HG03196 (cell line): ENCODE measurements around the gene SLC5A2.
"Not testable (repeated sequence)": the region's sequence is repeated elsewhere in the genome, so short reads cannot be mapped to it uniquely, and the experiment has no call there.

ENCODE experiments used
- ATAC-seq: cut with Tn5 transposase; IDR thresholded peaks from one replicate; pipeline ENCODE4 v1.9.1; 2021; ENCODE audit not compliant: unreplicated experiment

SLC5A2 gene

DNA sequence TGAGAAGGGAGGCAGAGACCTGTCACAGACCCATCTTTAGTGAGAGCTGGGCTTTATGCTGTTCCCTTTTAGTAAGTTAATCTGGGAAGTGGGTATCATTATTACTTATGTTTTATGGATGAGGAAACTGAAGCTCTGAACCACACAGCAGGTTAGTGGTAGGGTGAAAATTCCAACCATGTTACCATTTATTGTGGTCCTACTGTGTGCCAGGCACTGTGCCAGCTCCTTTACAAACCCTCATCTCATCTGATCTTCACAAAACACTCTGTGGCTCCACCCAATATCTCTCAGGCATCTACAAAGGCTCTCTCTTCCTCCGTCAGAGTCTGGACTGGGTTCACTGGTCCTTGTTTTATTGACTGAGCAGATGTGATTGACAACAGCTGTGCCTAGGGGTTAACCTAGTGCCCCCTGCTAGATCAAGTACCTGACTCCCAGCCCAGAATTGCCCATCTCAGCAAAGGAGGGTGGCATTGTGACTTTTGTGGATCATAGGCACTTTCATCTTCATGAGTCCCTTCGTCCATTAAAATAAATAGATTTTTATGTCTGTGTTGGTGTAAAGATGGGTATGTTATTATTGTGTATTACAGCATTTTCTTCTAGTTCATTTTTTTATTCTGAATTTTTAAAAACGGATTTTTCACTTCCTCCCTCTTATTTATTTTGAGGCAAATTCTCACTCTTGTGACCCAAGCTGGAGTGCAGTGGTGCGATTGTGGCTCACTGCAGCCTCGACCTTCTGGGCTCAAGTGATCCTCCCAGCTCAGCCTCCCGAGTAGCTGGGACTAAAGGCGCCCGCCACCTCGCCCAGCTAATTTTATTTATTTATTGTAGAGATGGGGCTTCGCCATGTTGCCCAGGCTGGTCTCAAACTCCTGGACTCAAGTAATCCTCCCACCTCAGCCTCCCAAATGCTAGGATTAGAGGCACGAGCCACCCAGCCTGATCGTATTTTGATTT is 7.9 kb upstream of the SLC5A2 start:
- ATAC-seq: no peak

DNA sequence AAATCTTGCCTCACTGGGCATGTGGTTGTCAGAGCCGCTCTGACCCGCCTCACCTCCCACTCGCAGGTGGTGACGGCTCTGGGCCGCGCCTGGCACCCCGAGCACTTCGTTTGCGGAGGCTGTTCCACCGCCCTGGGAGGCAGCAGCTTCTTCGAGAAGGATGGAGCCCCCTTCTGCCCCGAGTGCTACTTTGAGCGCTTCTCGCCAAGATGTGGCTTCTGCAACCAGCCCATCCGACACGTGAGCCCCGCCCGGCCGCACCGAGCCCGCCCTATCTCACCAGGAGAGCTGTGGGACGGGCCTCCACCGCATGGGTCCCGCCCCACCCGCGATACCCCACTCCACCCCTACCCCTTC is 7.0 kb upstream of the SLC5A2 start:
- no peak for ATAC-seq

DNA sequence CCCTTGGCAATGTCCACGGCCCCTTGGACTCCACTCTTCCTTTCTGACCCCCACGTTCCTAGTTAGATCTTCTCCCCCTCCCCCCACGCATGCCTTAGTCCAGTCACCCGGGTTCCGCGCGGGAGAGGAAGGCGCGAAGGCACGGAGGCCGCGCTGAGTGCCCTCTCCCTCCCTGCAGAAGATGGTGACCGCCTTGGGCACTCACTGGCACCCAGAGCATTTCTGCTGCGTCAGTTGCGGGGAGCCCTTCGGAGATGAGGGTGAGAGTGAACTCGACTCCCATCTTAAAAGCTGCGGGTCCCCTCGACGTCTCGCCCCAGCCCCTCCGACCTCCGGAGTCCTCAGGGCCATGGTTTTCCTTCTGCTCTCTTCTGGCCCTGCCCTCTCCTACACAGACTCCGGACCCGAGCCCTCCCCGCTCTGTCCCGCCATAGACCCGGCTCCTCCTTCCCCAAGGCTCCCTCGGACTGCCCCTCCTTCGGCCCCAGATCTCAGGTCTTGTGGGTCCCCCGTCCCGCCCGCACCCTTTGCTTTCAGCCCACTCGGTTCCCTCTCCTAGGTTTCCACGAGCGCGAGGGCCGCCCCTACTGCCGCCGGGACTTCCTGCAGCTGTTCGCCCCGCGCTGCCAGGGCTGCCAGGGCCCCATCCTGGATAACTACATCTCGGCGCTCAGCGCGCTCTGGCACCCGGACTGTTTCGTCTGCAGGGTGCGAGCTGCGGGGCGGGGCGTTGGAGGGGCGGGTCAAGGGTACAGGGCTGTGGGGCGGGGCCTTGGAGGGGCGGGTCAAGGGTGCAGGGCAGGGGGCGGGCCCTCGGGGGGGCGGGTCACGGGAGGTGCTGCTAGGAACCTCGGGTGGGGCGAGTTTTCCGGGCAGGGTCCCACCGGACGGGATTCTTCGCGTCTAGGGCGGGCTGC is 6.4 kb upstream of the SLC5A2 start:
- ATAC-seq: no peak

DNA sequence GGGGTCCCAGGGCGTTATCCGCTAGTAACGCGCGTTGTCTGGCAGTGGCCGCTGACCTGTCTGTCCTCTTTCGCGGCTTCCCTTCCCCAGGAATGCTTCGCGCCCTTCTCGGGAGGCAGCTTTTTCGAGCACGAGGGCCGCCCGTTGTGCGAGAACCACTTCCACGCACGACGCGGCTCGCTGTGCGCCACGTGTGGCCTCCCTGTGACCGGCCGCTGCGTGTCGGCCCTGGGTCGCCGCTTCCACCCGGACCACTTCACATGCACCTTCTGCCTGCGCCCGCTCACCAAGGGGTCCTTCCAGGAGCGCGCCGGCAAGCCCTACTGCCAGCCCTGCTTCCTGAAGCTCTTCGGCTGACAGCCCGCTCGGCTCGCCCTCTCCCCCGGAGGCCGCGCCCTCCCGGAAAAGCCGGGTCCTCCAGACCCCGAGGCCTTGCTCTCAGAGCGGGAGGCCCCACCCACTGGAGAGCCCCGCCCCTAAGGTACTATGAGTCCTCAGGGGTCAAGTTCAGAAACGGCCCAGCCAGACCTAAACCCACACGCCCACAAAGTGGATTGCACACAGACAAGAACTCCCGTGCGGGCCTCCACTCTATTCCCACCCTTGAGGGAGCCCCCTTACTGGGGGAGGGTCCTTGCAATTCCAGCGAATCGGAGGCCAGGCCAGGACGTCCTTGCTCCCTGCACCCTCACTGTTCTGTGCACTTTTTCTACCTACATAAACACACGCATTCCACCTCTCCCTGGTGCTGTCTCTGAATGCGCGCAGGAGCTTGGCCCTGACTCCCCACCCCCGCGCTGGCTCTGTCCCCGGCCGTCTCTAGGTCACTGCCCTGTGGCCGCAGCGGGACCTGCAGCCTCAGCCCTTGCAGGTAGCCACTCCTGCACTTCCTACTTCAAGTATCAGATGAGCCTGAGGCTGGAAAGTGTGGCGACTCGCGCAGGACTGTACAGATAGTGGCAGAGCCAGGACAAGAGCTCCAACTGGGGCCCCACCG is 5.4 kb upstream of the SLC5A2 start:
- no peak for ATAC-seq

DNA sequence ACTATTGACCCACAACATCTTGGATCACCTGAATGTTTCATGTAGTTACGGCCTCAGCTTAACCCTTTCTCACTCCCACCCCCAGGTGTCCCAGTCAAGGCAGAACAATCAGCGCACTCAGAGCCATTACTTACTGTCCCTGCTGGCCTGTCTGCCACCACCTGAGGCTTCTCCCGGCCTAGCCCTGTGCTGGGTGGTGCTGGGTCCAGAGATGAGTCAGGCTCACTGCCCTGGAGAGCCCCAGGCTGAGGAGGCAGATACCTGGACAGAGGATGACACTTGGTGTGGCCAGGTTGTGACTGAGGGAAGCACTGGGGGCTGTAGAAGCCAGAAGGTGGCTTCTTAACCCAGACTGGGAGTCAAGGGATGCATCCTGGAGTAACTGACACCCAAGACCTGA is 4.0 kb upstream of the SLC5A2 start:
- ATAC-seq: no peak

DNA sequence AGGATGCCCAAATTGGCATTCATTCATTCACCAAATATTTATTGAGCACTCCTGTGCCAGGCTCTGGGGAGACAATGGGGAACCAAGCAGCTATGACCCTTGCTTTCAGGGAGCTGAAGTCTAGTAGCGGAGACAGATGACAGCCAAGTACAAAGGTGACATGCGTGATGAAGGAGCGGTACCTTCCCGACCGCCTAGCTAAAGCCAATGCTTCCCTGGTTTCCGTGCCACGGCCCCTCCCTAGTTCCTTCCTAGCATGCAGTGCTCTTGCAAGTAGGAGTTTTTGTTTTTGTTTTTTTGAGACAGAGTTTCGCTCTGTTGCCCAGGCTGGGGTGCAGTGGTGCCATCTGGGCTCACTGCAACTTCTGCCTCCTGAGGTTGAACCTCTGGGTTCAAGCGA is 3.2 kb upstream of the SLC5A2 start:
- ATAC-seq: no peak

DNA sequence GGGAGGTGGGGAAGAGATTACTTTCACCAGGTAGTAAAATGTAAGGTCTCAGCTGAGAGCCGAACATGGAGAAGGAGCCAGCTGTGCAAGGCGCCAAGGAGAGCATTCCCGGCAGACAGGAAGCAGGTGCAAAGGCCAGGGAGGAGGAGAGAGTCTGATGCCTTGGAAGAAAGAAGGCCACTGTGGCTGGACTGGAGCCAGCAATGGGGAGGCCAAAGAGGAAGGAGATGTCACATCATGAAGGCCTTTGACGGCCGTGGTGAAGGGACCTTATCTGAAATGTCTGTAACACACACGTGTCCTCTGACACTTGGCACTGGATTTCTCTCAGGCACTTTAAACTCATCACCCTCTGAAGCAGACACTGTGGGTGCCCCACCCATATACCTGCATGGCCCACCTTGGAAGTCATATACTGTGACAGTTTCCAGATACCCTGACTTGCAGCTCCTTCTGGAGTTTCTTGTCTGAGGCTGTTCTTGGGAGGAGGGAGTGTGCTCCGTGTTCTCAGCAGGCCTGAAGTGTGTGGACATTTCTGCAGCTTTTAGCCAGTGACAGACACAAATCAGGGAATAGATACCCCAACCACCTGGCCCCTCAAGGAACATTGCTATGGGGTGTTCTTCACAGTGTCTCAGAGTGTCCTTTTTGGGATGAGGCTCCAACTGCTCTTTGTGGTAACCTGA is 1.9 kb upstream of the SLC5A2 start:
- ATAC-seq: no peak

DNA sequence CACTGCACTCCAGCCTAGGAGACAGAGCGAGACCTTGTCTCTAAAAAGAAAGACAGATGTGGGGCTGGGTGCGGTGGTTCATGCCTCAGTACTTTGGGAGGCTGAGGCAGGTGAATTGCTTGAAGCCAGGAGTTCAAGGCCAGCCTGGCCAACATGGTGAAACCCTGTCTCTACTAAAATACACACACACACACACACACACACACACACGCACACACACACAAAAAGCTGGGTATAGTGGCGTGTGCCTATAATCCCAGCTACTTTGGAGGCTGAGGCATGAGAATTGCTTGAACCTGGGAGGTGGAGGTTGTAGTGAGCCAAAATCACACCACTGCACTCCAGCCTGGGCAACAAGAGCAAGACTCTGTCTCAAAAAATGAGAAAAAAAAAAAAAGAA is 1.1 kb downstream of the SLC5A2 start:
- not testable (repeated sequence) for ATAC-seq

DNA sequence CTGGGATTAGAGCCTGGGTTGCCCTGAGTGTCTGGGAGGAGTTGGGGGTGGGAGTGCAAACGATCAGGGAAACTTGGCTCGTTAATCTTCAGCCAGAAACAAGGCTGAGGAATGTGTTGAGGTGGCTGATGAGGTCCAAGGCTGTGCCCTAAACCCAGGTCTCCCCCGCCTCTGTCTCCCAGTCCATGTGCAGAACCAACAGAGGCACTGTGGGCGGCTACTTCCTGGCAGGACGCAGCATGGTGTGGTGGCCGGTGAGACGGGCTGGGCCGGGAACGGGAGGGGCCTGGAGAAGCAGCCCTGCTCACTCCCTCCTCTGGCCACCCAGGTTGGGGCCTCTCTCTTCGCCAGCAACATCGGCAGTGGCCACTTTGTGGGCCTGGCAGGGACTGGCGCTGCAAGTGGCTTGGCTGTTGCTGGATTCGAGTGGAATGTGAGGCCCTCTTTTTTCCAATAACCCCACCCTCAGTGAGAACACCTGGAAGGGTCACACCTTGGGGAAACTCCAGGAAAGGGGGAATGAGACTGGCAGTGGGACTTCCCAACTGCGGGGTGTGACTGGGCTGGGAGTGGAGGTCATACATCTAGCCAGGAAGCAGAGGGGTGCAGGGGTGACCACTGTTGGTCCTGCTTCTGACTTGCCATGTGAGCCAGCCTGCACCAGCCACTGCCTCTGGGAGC is 1.7 kb downstream of the SLC5A2 start:
- ATAC-seq: no peak

DNA sequence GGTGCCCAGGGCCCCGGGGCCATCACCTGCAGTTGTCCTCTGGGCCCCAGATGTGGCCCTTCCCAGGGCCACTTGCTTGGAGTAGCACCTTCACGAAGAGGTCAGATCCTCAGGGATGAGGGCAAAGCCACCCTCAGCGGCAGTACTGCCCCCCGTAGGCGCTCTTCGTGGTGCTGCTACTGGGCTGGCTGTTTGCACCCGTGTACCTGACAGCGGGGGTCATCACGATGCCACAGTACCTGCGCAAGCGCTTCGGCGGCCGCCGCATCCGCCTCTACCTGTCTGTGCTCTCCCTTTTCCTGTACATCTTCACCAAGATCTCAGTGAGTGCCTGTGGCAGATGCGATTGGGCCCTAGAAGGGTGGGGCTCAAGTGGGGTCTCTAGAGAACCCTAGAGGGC is 2.6 kb downstream of the SLC5A2 start:
- ATAC-seq: no peak

DNA sequence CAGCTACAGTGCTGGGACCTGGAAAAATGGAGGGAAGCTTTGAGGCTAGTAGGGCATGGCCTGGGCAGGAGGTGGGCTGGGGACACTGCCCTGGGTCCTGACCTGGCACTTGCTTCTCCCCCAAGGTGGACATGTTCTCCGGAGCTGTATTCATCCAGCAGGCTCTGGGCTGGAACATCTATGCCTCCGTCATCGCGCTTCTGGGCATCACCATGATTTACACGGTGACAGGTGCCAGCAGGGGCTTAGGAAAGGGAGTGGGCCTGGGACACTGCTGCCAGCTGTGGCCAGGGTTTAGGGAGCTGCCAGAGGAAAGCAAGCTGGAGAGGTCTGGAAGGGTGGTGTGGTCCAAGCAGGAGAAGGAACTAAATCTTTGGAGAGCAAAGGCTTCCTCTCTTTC is 3.1 kb downstream of the SLC5A2 start:
- no peak for ATAC-seq

DNA sequence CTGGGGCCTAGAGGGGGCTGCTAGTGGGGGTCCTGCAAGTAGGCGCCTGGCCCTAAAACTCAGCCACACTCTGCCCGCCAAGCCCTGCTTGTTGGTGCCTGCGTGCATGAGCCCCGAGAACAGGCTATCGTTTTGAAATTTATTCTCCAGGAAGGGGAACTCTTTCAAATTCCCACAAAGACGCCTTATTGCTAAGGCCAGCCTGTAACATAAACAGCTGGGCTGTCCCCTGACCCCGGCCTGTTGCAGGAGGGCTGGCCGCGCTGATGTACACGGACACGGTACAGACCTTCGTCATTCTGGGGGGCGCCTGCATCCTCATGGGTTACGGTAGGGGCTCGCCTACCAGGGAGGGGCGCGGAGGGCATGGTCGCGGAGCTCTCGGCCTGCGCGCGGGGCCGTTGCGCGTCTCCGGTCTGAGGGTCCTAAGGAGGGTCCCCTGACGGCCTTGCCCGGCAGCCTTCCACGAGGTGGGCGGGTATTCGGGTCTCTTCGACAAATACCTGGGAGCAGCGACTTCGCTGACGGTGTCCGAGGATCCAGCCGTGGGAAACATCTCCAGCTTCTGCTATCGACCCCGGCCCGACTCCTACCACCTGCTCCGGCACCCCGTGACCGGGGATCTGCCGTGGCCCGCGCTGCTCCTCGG is 4.3 kb downstream of the SLC5A2 start:
- no peak for ATAC-seq

DNA sequence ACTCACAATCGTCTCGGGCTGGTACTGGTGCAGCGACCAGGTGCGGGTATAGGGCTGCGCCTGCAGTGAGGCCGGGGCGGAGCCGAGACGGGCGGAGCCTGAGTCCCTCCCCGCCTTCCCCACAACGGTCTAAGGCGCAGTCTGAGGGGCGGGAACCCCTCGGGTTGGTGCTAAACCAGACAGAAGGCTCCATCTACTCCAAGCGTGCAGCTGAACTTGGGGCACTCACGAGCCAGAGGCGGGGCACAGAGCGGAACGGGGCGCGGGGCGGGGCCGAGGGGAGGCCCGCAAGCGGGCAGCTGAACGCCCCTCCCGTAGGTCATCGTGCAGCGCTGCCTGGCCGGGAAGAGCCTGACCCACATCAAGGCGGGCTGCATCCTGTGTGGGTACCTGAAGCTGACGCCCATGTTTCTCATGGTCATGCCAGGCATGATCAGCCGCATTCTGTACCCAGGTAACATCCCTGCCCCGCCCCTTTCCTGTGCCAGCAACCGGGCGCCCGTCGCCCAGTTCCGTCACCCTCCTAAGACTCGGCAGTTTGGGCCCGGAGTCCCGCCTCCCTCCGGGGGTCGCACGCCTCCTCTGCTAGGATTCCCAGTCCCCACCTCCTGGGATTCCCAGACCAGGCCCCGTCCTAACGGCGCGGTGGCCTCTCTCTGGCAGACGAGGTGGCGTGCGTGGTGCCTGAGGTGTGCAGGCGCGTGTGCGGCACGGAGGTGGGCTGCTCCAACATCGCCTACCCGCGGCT is 5.0 kb downstream of the SLC5A2 start:
- peak; percentile 66 for ATAC-seq

DNA sequence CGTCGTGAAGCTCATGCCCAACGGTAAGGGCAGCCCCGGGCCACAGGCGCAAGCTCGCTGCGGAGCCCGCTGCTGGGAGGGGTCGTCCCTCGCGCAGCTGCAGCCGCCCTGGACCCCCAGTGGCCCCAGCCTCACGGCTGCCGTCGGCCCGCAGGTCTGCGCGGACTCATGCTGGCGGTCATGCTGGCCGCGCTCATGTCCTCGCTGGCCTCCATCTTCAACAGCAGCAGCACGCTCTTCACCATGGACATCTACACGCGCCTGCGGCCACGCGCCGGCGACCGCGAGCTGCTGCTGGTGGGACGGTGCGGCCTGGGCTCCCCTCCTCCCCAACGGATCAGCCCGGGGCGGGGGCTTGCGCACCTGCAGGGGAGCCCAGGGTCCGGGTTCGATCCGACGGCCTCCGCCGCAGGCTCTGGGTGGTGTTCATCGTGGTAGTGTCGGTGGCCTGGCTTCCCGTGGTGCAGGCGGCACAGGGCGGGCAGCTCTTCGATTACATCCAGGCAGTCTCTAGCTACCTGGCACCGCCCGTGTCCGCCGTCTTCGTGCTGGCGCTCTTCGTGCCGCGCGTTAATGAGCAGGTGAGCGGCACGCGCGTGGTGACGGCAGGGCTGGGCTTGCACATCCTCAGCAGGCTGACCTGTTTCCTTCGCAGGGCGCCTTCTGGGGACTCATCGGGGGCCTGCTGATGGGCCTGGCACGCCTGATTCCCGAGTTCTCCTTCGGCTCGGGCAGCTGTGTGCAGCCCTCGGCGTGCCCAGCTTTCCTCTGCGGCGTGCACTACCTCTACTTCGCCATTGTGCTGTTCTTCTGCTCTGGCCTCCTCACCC is 5.8 kb downstream of the SLC5A2 start:
- ATAC-seq: no peak

DNA sequence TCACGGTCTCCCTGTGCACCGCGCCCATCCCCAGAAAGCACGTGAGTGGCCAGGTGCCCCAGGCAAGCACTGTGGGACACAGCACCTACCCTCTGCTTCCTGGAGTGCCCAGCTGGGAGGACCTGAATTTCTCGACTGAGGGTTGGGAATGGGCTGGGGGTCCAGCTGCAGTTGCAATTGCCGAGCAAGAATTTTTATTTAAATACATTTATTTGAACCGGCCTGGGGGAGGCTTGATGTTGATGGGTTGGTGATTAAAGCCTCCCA is 6.3 kb downstream of the SLC5A2 start:
- no peak for ATAC-seq

DNA sequence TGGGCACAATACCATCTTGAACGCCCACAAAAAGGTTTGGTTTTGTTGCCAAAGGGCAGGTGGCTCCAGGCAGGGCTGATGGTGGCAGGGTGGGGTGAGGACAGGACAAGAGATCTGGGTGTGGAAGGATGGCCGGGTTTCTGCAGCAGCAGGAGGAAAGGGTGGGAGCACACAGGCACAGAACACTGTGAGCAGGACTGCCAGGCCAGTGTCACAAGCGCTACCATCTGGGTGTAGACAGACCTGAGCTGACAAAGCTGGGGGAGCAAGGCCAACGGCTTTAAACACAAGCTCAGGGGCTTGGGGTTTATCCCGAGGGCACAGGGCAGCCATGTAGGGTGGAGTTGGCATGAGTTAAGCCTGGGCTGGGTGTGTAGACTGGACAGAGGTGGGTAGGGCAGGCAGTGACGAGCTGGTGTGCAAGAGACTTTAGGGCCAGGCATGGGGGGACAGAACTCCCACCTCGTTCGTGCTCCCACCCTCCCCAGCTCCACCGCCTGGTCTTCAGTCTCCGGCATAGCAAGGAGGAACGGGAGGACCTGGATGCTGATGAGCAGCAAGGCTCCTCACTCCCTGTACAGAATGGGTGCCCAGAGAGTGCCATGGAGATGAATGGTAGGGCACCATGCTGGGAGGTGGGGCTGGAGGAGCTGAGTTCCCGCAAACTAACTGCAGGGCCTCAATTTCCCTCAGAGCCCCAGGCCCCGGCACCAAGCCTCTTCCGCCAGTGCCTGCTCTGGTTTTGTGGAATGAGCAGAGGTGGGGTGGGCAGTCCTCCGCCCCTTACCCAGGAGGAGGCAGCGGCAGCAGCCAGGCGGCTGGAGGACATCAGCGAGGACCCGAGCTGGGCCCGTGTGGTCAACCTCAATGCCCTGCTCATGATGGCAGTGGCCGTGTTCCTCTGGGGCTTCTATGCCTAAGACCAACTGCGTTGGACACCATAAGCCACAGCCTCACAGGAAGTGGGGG is 7.0 kb downstream of the SLC5A2 start:
- ATAC-seq: no peak
